ENCODE data around the gene TBPL1.
"Not testable (repeated sequence)": the region's sequence is repeated elsewhere in the genome, so short reads cannot be mapped to it uniquely, and the experiment has no call there.

TBPL1 gene

DNA sequence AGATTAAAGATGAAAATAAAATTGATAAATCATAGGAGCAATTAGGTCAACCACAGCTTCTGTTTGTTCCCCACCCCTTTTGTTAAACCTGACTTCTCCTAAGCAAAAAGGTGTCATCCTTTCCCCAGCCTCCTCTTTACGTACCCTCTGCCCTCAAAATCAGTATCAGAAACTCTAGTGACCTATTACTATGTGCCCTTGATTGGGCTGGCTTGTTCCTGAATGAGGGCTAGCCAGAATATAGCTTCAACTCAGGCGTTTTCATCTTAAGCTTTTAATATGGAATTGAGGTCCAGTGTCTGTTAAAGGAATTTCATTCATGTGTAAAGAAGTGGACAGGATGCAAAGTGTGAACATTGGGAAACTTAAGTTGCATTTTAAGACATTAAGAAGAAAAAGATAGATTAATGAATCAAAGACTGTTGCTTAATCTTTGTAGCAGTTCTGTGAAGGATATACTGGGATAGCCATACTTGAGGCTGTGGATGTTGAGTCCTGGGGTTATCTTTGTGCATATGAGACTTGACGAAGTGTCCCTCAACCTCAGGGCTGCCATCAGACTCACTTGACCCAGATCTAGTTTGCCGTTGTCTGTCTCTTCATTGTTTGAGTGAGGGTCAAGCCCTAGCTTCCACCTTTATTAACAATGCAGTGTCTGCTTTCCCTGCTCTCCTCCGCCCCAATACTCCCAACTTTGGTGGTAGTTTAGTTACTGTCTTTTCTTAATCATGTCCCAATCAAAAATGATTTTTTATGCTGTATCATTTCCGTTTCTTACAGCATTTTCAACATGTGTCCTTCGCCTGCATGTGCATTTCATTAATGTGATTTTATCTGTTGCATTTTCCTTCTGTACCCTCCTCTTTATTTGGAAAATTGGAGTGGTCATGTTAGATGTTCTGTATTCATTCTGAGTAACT lies 1.9 kb downstream of the TBPL1 start:
- DNase-seq, result no peak

DNA sequence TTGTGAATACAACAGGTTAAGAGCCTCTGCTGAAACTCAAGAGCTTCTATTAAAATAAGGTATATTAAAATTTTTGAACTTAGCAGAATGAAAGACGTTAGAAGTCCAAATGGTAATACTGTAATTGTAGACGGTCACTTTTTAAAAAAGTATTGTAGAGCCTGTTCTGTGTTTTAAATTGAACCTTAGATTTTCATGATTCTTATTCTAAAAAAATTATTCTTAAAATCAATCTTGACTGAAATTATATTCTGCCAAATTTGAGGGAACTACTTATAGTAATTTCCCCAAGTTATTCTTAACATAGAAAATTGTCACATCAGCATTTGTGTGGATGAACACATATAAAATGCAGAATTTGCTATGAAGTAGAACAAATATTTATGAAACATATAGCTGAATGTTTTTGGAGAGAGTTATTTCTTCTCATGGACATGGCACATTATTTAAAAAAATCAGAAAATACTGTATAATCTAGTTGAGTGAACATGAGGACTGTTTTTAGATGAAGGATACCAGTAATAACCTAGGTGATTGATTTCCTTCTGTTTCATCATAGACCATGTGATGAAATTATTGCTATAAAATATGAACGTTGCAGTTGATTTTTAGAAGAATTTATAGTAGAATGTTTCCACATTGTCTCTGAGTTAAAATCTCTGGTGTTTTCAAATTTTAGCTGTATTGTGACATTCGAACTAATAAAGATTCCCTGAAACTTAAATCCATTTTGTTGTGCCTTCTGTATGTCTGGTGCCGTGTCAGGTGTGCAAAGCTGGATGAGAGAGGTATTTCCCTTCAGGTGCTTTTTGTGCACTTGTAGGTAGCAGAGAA lies 2.8 kb downstream of the TBPL1 start:
- no peak for DNase-seq

DNA sequence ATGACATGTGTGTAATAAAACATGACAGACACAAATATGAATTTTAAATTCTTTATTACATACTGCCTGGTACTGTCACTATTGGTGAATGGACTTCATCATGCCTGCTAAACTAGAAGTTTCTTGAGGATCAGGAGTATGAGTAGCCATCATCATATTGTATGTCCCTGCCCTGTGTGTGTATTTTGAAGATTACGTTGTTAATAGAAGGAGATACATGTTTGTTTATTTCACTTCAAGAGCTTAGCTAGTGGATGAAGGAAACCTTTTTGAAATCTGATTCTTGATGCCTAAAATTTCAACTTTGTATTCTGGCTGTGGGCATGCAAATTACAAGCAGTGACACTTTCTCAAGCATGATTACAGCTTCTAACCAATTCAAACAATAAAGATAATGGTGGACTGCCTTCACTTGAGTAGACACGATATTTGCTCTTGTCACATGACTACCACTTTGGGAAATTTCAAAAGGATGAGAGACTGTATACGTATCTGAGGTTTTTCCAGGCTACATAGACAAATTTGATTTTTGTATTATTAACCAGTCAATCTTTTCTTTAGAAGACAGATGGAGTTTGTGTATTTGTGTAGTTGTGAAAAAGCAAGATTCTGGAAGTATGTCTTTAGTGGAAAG lies 3.5 kb downstream of the TBPL1 start:
- DNase-seq, result no peak

DNA sequence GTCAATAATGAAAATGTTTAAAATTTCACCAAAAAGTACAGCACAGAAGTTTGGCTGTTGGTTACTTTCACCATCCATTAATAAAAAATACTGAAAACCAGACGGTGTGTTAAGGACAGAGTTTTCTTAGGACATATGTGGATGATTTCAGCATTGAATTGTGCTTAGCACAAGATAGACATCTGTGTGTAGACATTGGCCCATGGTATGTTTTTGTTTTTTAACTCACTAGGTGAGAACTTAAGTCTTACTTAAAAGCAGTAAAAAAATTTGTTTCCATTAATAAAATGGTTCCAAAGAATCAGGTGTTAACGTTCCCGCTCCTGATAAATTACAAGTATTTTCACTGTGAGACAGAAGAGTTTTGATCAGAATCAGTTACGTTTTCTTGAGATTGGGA lies 4.2 kb downstream of the TBPL1 start:
- no peak for DNase-seq

DNA sequence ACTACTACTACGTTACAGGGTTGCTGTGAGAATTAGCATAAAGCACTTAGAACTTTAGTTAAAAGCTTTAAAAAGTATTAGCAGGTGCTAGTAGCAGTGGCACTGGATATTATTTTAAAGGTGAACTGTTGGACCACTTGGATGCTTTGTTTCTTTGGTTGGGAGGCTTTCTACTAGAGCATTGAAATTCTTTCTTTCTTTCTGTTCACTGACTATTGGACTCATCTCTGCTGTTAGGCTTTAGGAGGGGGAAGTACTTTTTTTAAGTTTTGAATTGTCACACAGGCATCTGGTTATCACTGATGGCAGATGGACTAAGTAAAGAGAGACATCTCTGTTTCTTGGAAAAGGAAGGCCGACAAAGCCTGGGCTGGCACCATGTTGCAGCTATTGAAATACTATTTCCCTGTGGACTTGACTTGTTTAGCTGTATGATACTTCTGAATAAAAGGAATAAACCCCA lies 4.8 kb downstream of the TBPL1 start:
- peak; percentile 34 for DNase-seq

DNA sequence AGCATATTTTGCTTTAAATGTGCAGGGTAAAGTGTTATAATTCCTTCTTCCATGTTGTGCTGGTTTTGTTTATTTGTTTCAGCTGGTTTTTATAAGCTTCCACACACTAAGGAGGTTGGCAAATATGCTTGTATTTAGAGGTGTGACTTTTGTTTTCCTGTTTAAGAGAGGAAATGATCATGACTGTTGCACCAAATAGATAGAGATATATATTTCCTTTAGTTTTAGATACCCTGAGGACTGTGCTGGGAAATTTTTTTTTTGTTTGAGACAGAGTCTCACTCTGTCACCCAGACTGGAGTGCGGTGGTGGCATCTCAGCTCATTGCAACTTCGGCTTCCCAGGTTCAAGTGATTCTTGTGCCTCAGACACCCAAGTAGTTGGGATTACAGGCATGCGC lies 5.8 kb downstream of the TBPL1 start:
- no peak for DNase-seq

DNA sequence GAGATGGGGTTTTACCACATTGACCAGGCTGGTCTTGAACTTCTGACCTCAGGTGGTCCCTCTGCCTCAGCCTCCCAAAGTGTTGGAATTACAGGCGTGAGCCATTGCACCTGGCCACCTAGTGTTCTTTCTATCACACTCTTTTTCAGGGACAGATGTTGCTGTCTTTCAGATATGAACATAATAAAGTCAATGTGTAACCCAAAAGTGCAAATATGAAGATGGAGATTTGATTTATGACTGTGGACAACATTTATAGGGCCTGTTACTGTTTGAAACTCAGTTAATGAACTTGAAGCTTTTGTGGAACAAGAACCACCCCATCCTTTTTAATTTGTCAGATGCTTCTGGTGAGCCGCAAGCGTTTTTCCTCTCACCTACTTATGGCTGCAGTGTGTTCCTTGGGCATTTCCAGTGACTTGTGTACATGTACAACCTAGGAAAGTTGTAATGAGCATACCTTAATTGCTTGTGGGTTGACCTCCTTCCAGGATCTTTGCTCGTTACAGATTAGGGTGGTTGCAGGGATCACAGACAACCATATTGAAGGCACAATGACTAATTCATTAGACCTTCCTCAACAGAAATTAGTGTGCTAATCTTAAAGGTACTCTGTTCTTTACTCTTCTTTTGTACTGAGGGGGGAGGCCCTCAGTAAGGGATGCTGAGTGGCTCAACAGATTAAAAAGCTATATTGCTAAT lies 6.8 kb downstream of the TBPL1 start:
- DNase-seq, result no peak

DNA sequence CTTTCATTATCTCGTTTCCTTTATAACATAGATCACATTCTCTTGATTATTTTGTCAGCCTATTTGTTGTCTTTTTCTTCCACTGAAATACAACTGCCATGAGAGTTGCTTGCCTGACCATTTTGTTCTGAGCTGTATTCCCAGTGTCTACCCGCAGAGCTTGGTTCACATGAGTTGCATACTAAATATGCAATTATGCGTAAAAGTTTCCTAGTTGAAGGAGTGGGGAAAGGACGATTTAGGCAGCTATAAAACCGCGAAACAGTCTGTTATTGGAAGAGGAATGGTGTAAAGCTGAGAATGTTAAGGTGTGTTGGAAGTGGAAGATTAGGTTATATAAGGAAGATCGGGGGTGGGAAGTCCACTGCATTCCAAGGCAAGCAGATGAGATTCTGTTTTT lies 8.8 kb downstream of the TBPL1 start:
- no peak for DNase-seq

DNA sequence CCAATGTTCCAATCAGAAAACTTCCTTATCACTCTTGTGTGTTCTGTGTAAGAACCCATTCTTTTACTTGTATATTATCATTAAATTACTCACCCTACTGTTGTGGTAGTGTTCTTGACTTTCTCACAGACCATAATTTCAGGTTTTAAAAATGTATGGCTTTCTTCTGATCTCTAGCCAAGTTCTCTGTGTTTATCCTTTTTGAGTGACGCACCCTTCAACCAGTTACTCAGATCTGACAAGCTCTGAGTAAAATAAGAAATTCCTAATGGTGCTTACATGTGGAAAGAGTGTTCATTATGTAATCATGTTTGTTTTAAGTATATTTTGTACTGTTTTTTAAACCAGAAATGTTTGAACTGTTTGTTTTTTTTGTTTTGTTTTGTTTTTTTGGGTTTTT lies 11.0 kb downstream of the TBPL1 start:
- no peak for DNase-seq

DNA sequence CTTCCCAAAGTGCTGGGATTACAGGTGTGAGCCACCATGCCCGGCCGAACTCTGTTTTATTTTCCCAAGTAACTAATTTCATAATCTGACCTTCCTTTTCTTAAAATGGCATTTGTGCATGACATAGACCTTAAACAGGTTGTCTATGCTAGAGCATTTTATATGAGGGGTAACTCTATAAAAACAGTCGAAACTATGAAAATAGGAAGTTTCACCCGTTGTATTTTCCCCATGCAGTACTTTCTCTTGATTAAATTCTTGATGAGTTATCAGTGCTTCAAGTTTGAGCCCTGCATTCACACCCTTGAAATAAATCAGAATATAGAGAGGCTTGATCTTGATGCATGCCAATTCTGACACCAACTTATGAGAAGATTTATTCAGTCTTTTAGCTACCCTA lies 11.7 kb downstream of the TBPL1 start:
- no peak for DNase-seq

DNA sequence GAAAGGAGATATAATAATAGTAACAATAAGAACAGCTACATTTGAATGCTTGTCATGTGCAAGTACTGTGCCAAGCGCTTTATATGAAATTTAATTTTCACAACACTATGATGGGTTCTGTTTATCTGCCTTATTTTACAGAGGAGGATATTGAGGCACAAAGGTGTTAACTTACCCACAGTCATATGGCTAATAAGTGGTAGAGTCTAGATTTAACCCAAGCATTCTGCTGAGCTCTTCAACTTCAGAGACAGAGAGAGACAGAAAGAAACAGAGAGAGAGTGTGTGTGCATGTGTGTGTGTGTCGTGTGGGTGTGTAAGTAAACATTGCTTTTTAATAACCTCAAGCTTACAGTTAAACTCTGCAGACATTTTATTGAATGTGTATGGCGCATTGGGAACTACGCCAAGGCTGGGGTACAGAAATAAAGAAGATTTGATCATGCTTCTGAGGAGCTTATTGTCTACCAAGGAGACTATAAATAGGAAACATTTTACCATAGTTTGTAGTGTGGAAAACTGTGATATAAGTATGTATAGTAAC lies 12.9 kb downstream of the TBPL1 start:
- no peak for DNase-seq

DNA sequence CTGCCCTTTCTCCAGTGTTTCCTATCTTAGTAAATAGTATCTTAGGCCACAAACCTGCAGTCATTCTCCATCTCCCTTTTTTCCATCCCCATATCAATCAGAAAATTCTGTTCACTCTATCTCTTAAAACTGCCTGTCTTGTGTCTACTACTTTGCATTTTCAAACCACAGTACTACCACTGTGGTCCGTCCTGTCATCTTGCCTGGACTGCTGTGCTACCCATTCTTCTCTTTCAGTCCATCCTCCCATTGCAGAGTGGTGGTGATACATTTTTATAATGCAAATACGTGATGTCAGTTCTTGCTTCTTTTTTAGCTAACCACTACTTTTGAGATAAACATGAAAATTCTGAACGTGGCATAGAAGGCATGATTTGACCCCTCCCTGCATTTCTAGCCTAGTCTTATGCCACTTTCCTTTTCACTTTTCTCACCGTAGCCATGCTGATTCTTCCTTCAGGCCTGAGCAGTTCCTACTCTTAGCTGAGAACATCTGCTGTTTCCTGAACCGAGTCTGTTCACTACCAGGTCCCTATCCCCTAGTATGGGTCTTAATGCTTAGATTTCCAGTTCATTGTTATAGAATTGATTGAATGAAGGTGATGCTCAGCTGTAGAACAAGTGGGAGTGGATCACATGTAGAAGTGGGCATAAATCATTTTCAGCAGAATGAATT lies 13.8 kb downstream of the TBPL1 start:
- DNase-seq, result no peak

DNA sequence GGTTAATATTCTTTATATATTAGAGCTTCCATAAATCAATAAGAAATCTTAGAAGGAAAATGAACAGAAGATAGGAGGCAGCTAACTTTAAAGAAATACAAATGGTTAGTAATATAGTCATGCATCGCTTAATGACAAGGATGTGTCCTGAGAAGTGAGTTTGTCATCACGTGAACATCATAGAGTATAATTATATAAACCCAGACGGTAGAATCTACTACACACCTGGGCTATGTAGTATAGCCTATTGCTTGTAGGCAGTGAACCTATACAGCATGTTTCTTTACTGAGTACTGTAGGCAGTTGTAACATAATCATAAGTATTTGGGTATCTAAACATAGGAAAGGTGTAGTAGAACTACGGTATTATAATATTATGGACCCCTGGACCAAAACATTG lies 14.3 kb downstream of the TBPL1 start:
- no peak for DNase-seq

DNA sequence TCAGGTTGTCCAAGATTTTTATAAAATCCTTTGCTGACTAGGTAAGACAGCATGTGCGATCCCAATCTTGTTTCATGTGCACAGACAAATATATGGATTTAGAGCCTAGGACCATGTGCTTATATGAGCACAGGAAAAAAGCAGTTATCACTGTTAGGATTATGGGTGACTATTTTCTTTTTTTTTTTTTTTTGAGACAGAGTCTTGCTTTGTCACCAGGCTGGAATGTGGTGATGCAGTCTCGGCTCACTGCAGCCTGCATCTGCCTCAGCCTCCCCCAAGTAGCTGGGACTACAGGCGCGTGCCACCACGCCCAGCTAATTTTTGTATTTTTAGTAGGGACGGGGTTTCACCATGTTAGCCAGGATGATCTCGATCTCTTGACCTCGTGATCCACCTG lies 14.8 kb downstream of the TBPL1 start:
- not testable (repeated sequence) for DNase-seq

DNA sequence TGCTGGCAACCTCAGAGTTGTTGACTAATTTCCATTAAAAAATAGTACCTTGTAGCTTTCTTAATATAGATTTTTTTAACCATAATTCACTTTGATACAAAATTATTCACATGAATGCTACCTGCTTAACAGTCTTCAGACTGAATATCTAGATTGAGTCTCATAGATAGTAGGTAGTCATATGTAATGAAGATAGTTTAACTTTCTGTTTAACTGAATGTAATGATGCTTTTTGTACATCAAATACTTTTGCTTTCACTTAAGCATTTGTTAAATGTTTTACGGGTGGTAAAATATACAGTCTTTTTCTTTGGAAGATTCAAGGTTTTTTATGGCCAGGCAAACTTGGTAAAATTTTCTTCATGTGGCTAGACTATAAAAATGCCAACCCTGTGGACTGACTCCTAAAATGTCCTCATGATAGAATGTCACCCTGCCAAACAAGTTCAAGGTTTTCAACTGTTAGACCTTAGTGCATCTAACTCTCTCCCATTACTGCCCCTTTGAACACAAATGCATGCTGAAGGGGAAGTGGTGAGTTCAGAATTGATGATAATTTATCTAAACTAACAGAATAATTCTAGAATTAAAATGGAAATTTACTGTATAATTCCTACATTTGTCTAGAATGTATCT lies 16.4 kb downstream of the TBPL1 start:
- no peak for DNase-seq

DNA sequence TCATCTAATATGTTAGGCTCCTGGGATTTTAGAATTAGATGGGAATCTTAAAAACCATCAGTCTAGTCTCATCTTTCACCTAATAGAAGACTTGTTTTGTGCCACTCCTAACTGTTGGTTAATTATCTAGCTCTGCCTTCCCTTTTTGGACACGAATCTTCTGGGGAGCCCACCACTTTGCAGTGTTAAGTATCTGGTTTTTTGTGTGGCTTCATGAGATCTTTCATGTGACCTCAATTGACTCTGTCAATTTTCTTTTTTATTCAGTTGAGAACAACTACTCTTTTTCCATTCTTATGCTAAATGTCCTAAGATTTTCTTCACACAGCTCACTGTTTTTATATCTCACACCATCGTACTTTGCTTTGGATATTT lies 16.9 kb downstream of the TBPL1 start:
- DNase-seq, result no peak

DNA sequence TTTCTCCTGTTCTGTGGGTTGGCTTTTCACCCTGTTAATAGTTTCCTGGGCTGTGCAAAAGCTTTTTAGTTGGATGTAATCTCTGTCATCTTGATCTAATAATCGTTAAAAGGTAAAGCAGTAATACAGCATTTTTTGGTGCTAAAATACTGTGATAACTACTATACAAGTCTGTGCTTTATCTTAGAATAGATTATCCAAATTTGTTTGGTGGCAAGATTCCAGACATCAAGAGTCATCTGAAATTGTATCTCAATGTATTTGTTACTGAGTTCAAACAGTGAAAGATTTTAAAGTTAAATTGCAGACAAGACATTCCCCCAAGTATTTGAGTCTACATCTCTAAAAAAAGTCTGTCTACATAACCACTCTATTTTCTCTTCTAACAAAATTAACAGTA lies 18.8 kb downstream of the TBPL1 start:
- no peak for DNase-seq

DNA sequence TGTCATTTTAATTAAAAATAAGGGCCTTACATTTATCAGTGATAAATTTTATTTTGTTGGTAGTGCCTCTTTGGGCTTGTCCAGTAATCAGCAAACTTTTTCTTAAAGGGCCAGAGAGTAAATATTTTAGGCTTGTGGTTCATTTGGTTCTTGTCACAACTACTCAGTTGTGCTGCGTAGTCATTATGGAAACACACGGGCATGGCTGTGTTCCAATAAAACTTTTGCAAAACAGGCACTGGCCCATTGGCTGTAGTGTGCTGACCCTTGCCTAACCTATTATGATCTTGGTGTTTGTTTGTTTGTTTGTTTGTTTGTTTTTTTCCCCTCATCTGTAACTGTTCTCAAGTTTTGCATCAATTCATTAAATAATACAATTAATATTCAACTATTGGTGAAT lies 19.4 kb downstream of the TBPL1 start:
- no peak for DNase-seq

DNA sequence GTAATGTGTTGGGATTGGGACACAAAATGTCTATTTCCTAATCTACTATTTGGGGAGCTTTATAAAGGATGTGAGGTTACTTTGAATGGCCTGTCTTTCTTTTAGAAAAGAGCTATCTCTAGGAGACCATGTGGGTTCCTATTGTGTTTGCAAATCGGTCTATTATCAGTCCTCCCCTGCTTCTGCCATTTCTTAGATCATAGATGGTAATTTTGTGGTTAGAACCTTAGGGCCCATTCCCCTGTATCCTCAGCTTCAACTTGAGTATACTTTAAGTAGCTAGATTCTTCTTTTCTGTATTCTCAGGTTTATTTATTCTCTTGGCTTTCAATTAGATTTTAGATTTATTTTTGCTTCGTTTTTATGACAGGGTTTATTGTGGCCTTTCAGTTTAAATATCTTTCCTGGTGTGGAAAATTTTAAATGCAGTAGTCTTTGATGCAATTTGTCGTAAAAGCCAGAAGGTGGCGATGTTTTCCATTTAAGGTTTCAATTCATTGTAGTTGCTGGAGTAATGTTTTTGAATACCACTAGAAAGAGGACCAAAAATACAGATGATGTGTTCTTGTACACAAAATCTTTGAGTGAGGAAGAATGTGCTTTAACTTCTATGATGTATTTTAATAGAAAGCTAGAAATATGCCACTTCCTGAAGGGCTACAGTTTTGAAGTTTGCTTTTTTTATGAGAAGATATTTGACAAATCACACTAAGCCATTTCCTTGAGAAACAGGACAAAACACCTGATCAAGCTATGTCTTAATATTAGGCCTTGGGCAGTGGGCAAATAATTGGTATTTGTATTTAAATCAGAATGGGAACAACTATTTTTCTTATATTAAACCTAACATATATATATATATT lies 20.3 kb downstream of the TBPL1 start:
- DNase-seq, result peak; percentile 69
